Upper lobe of left lung (tissue), 6 donors: ENCODE measurements around the gene FAM241B. TPM values are rescaled to one million over a fixed set of nuclear protein-coding genes. Genes with fewer than 3 reads are reported as not detected.

Source experiments
- ATAC-seq, 2 donors: fragments of 200-7000 bp; cut with Tn5 transposase; one replicate each; pipeline ENCODE4 v1.9.1; 2022; ENCODE audit warnings: mild to moderate bottlenecking in 2 of 2, moderate library complexity in 2 of 2; ENCODE audit not compliant: low FRiP score in 2 of 2
- DNase-seq, 2 donors: peaks; one replicate each; pipeline ENCODE4 v3.0.0-alpha.2; 2019 to 2020
- H3K27ac ChIP-seq, 4 donors: fragments of 200-600 bp; sonication (generic); one replicate each; pipeline ENCODE4 v1.5.1; 2016 to 2019
- H3K27me3 ChIP-seq, 4 donors: fragments of 200-600 bp; sonication (generic); one replicate each; pipeline ENCODE4 v1.5.1; 2017 to 2019
- H3K36me3 ChIP-seq, 4 donors: fragments of 200-600 bp; sonication (generic); one replicate each; pipeline ENCODE4 v1.5.1; 2016 to 2019
- H3K4me1 ChIP-seq, 4 donors: fragments of 200-600 bp; sonication (generic); one replicate each; pipeline ENCODE4 v1.5.1; 2018 to 2019
- H3K4me3 ChIP-seq, 4 donors: fragments of 200-600 bp; sonication (generic); one replicate each; pipeline ENCODE4 v1.5.1; 2017 to 2019; ENCODE audit warnings: mild to moderate bottlenecking in 2 of 4, moderate library complexity in 1 of 4
- H3K9me3 ChIP-seq, 4 donors: fragments of 200-600 bp; sonication (generic); one replicate each; pipeline ENCODE4 v1.5.1; 2018 to 2019
- CTCF ChIP-seq, 6 experiments: fragments of 450-650 bp in 4 of 6; fragments of 200-600 bp in 2 of 6; sonication (generic) in 2 of 6; IDR thresholded peaks; one replicate each; pipeline ENCODE4 v1.5.1; 2016 to 2019; ENCODE audit warnings: antibody characterized with exemption in 6 of 6
- EP300 ChIP-seq, 4 donors: sonication (generic); formaldehyde crosslinking; IDR thresholded peaks; one replicate each; pipeline ENCODE4 v1.5.1; 2017; ENCODE audit warnings: antibody characterized with exemption in 4 of 4, control low read depth in 2 of 4
- POLR2A ChIP-seq, 4 donors: fragments of 450-650 bp; IDR thresholded peaks; one replicate each; pipeline ENCODE4 v1.5.1; 2016 to 2017; ENCODE audit warnings: antibody characterized with exemption in 4 of 4, mild to moderate bottlenecking in 2 of 4
- POLR2AphosphoS5 ChIP-seq, 2 donors: sonication (generic); formaldehyde crosslinking; IDR thresholded peaks; one replicate each; pipeline ENCODE4 v1.5.1; 2017; ENCODE audit warnings: antibody characterized with exemption in 2 of 2
- WGBS, 2 donors: methylation state at CpG; one replicate each; pipeline ENCODE4 v1.1.5; 2017 to 2018; 5-methylcytosine and 5-hydroxymethylcytosine counted together
- total RNA-seq, 6 donors: library from RNA; depleted of rRNA in 4 of 6; stranded (reverse); fragments of >200 nt in 4 of 6; gene quantifications; one replicate each; pipeline versions ENCODE4 v1.1.0 to v1.2.1, GENCODE V29; 2016 to 2021
- donor health status: DM: no; HTN: no; CAD: no; lungs with moderate emphysema.
- donor health status: DM: no; HTN: yes; CAD: no; lungs with severe emphysema.

The FAM241B gene
- total RNA-seq, 6 donors from 2014 or later = 3.1 to 7.7 (median 6.5) TPM; not detected in 1

GRCh38 chr10:69618746-69619145, 11.3 kb upstream of the FAM241B start:
- no peak for TF ChIP-seq EP300 (IDR thresholded peaks at IDR 0.05)
- TF ChIP-seq POLR2A (IDR thresholded peaks at IDR 0.05) = no peak
- H3K27me3 ChIP-seq = no peaks in the 10 kb centered on the region
- ATAC-seq = no peak
- peak in 1 of 2 donors; percentile 12 for DNase-seq
- WGBS, 2 donors = no CpG with 5 or more reads among the region's 2 CpGs
- no peaks in the 10 kb centered on the region for H3K4me1 ChIP-seq
- H3K9me3 ChIP-seq = no peaks in the 10 kb centered on the region
- no peak overlapping the region for H3K4me3 ChIP-seq
- no peak overlapping the region for H3K27ac ChIP-seq
- H3K36me3 ChIP-seq = no peaks in the 10 kb centered on the region

GRCh38 chr10:69619626-69620025, 10.4 kb upstream of the FAM241B start:
- DNase-seq (no peak), ATAC-seq (no peak)
- TF ChIP-seq CTCF (IDR thresholded peaks at IDR 0.05) (no peak), EP300 (IDR thresholded peaks at IDR 0.05) (no peak), POLR2AphosphoS5 (IDR thresholded peaks at IDR 0.05) (no peak), POLR2A (IDR thresholded peaks at IDR 0.05) (no peak)
- Histone ChIP-seq H3K9me3 (no peaks in the 10 kb centered on the region), H3K4me1 (no peaks in the 10 kb centered on the region), H3K4me3 (no peak overlapping the region), H3K36me3 (no peaks in the 10 kb centered on the region), H3K27ac (no peak overlapping the region), H3K27me3 (no peaks in the 10 kb centered on the region)
- WGBS, 2 donors = 79 to 80% methylated on average over 7 of the region's 7 CpGs

GRCh38 chr10:69620625-69621024, 9.4 kb upstream of the FAM241B start:
- DNase-seq (no peak), ATAC-seq (no peak)
- H3K4me3 ChIP-seq = no peak overlapping the region
- H3K36me3 ChIP-seq = no peaks in the 10 kb centered on the region
- no peaks in the 10 kb centered on the region for H3K4me1 ChIP-seq
- no peak overlapping the region for H3K27ac ChIP-seq
- TF ChIP-seq EP300 (IDR thresholded peaks at IDR 0.05) (no peak), POLR2AphosphoS5 (IDR thresholded peaks at IDR 0.05) (no peak), POLR2A (IDR thresholded peaks at IDR 0.05) (no peak), CTCF (IDR thresholded peaks at IDR 0.05) (no peak)
- H3K9me3 ChIP-seq = no peaks in the 10 kb centered on the region
- H3K27me3 ChIP-seq = no peaks in the 10 kb centered on the region
- 39 to 51% methylated on average over 5 of the region's 5 CpGs for WGBS, 2 donors

- no peak for ATAC-seq
- no peak overlapping the region for H3K27ac ChIP-seq
Measured at GRCh38 chr10:69624245-69624786, 5.7 kb upstream of the FAM241B start.

GRCh38 chr10:69626826-69627225, 3.2 kb upstream of the FAM241B start:
- Histone ChIP-seq H3K4me1 (peaks cover 7 to 18% (median 12%) of the 10 kb centered on the region in 4 donors), H3K36me3 (no peaks in the 10 kb centered on the region), H3K27ac (no peak overlapping the region), H3K27me3 (peaks cover 0 to 10% (median 0%) of the 10 kb centered on the region in 4 donors), H3K4me3 (no peak overlapping the region), H3K9me3 (no peaks in the 10 kb centered on the region)
- TF ChIP-seq POLR2A (IDR thresholded peaks at IDR 0.05) = no peak
- no peak for TF ChIP-seq EP300 (IDR thresholded peaks at IDR 0.05)
- no peak for TF ChIP-seq CTCF (IDR thresholded peaks at IDR 0.05)
- TF ChIP-seq POLR2AphosphoS5 (IDR thresholded peaks at IDR 0.05) = no peak
- DNase-seq (no peak), ATAC-seq (no peak)

More at GRCh38 chr10:69624245-69624786, 5.7 kb upstream of the FAM241B start:
- Histone ChIP-seq H3K4me3 (no peak overlapping the region), H3K4me1 (no peaks in the 10 kb centered on the region), H3K27me3 (peaks cover 0 to under 1% (median 0%) of the 10 kb centered on the region in 4 donors), H3K36me3 (no peaks in the 10 kb centered on the region), H3K9me3 (no peaks in the 10 kb centered on the region)
- DNase-seq = no peak
- TF ChIP-seq CTCF (IDR thresholded peaks at IDR 0.05) (no peak), POLR2AphosphoS5 (IDR thresholded peaks at IDR 0.05) (no peak), POLR2A (IDR thresholded peaks at IDR 0.05) (no peak), EP300 (IDR thresholded peaks at IDR 0.05) (no peak)
- WGBS, 2 donors = 27 to 37% methylated on average over 2 of the region's 2 CpGs
